Measurements from ENCODE around the gene GARIN5B.

GRCh38 chr19:55314396-55314795 is 48.7 kb downstream of the GARIN5B start:
- no peak for TF ChIP-seq POLR2A (IDR thresholded peaks at IDR 0.05; ENCODE audit: low read depth, low read length)
- TF ChIP-seq TAF1 (IDR thresholded peaks at IDR 0.05; ENCODE audit: low read depth, low read length) = no peak
